ENCODE results near the gene RGPD4.
A peak's percentile ranks its signal among the peaks of the same experiment; 100 is the strongest.

Gene RGPD4

GRCh38 chr2:107931412-107931811 lies 104.7 kb downstream of the RGPD4 start:
- no peak for DNase-seq

- no peak for DNase-seq
Observed at GRCh38 chr2:107932488-107932887, 105.8 kb downstream of the RGPD4 start.

GRCh38 chr2:107932979-107933378 lies 106.3 kb downstream of the RGPD4 start:
- peak; percentile 6 for DNase-seq

GRCh38 chr2:107936433-107937359 lies 110.0 kb downstream of the RGPD4 start:
- DNase-seq: peak; percentile 27
